ENCODE results near the gene TCF12. TPM values are rescaled to one million over a fixed set of nuclear protein-coding genes. Genes with fewer than 3 reads are reported as not detected.
"Not testable (repeated sequence)": the region's sequence is repeated elsewhere in the genome, so short reads cannot be mapped to it uniquely, and the experiment has no call there.

Gene TCF12
- polyA plus RNA-seq, 1 donor = 69.4 TPM

DNA sequence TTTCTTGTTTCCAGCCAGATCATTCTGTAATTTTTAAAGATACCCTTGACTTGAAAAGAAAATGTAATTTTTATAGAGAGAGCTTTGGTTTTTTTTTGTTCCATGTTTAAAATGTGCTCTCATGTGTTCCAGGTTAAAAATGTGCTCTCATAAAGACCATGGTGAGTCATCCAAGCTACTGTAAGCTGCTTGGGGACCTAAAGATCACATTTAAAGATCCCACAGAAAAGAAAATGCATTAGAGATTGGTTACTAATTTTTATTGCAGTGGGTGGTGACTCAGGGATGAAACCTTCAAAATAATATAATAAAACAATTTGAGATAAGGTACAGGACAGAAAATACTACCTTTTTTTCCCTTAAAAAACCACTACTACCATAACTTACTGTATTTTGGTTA lies 11.0 kb downstream of the TCF12 start:
- Histone ChIP-seq H3K4me3 (ENCODE audit: low read length) (no peak overlapping the region), H3K27ac (ENCODE audit: low read length) (peak overlapping the region; percentile 87), H3K36me3 (ENCODE audit: control insufficient read depth, insufficient read depth, low read length) (peaks cover 3% of the 10 kb centered on the region), H3K4me1 (ENCODE audit: control insufficient read depth, insufficient read depth, low read length) (peaks cover 44% of the 10 kb centered on the region), H3K27me3 (ENCODE audit: control insufficient read depth, insufficient read depth, low read length) (no peaks in the 10 kb centered on the region), H3K9me3 (ENCODE audit: control insufficient read depth, low read depth, low read length) (no peaks in the 10 kb centered on the region)
- peak; percentile 33 to 71 for DNase-seq

- Histone ChIP-seq H3K27me3 (ENCODE audit: control insufficient read depth, insufficient read depth, low read length) (no peaks in the 10 kb centered on the region), H3K36me3 (ENCODE audit: control insufficient read depth, insufficient read depth, low read length) (peaks cover 3% of the 10 kb centered on the region), H3K9me3 (ENCODE audit: control insufficient read depth, low read depth, low read length) (no peaks in the 10 kb centered on the region), H3K27ac (ENCODE audit: low read length) (peak overlapping the region; percentile 87), H3K4me1 (ENCODE audit: control insufficient read depth, insufficient read depth, low read length) (peaks cover 44% of the 10 kb centered on the region), H3K4me3 (ENCODE audit: low read length) (no peak overlapping the region)
- peak; percentile 8 to 46 for DNase-seq
- WGBS (ENCODE audit: insufficient coverage, low lambda C conversion rate) = no CpG with 5 or more reads among the region's 3 CpGs
Measured at GRCh38 chr15:56929933-56930332, 11.5 kb downstream of the TCF12 start.

DNA sequence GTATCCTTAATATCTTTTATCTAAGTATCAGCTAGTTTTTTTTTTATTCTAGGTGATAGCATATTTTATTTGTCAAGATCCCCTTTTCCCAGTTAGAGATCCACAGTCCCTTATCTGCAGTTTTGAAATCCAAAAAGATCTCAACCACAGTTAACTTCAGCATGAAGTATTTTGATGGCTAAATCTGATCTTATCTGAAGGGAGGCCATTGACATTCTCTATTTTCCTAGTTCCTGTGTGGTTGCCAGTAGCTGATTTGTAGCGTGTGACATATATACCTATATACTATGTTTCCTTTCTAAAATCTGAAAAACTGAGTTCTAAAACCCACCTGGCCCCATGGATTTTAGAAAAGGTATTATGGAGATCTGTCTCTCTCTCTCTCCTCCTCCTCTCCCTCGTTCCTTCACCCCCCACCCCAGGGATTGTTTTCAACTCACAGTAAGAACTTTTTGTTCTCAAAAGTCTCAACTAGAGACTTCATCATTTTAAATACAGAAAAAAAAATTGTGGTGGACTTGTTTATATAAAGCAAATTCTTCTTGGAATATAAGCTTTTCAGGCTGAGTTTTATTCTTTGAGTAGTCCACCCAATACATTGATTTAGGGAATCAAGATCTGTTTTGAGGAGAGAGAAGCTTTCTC lies 12.3 kb downstream of the TCF12 start:
- WGBS (ENCODE audit: insufficient coverage, low lambda C conversion rate) = 71% methylated on average over 1 of the region's 2 CpGs
- Histone ChIP-seq H3K9me3 (ENCODE audit: control insufficient read depth, low read depth, low read length) (no peaks in the 10 kb centered on the region), H3K4me3 (ENCODE audit: low read length) (no peak overlapping the region), H3K4me1 (ENCODE audit: control insufficient read depth, insufficient read depth, low read length) (peaks cover 44% of the 10 kb centered on the region), H3K27ac (ENCODE audit: low read length) (no peak overlapping the region), H3K27me3 (ENCODE audit: control insufficient read depth, insufficient read depth, low read length) (no peaks in the 10 kb centered on the region), H3K36me3 (ENCODE audit: control insufficient read depth, insufficient read depth, low read length) (peaks cover 3% of the 10 kb centered on the region)
- no peak for DNase-seq

GRCh38 chr15:56931639-56932508 lies 13.4 kb downstream of the TCF12 start:
- no peaks in the 10 kb centered on the region for H3K27me3 ChIP-seq (ENCODE audit: control insufficient read depth, insufficient read depth, low read length)
- H3K27ac ChIP-seq (ENCODE audit: low read length) = no peak overlapping the region
- peaks cover 6% of the 10 kb centered on the region for H3K36me3 ChIP-seq (ENCODE audit: control insufficient read depth, insufficient read depth, low read length)
- peak in 1 of 2 donors; percentile 55 for DNase-seq
- peaks cover 3% of the 10 kb centered on the region for H3K9me3 ChIP-seq (ENCODE audit: control insufficient read depth, low read depth, low read length)
- H3K4me1 ChIP-seq (ENCODE audit: control insufficient read depth, insufficient read depth, low read length) = peaks cover 44% of the 10 kb centered on the region
- no CpG with 5 or more reads among the region's 1 CpG for WGBS (ENCODE audit: insufficient coverage, low lambda C conversion rate)
- no peak overlapping the region for H3K4me3 ChIP-seq (ENCODE audit: low read length)

GRCh38 chr15:56932509-56932868 lies 14.0 kb downstream of the TCF12 start:
- DNase-seq; H3K36me3 ChIP-seq (ENCODE audit: control insufficient read depth, insufficient read depth, low read length); H3K27ac ChIP-seq (ENCODE audit: low read length); H3K4me3 ChIP-seq (ENCODE audit: low read length); H3K27me3 ChIP-seq (ENCODE audit: control insufficient read depth, insufficient read depth, low read length); H3K9me3 ChIP-seq (ENCODE audit: control insufficient read depth, low read depth, low read length): not testable (repeated sequence)
- 100% methylated on average over 1 of the region's 4 CpGs for WGBS (ENCODE audit: insufficient coverage, low lambda C conversion rate)
- peaks cover 44% of the 10 kb centered on the region for H3K4me1 ChIP-seq (ENCODE audit: control insufficient read depth, insufficient read depth, low read length)

GRCh38 chr15:56933410-56933809 lies 15.0 kb downstream of the TCF12 start:
- Histone ChIP-seq H3K36me3 (ENCODE audit: control insufficient read depth, insufficient read depth, low read length) (peaks cover 7% of the 10 kb centered on the region), H3K4me3 (ENCODE audit: low read length) (no peak overlapping the region), H3K27me3 (ENCODE audit: control insufficient read depth, insufficient read depth, low read length) (no peaks in the 10 kb centered on the region), H3K4me1 (ENCODE audit: control insufficient read depth, insufficient read depth, low read length) (peaks cover 40% of the 10 kb centered on the region), H3K9me3 (ENCODE audit: control insufficient read depth, low read depth, low read length) (peaks cover 3% of the 10 kb centered on the region), H3K27ac (ENCODE audit: low read length) (no peak overlapping the region)
- 0% methylated on average over 1 of the region's 1 CpG for WGBS (ENCODE audit: insufficient coverage, low lambda C conversion rate)
- no peak for DNase-seq

GRCh38 chr15:56933811-56934210 lies 15.4 kb downstream of the TCF12 start:
- no peak overlapping the region for H3K4me3 ChIP-seq (ENCODE audit: low read length)
- H3K27ac ChIP-seq (ENCODE audit: low read length) = peak overlapping the region; percentile 25
- H3K27me3 ChIP-seq (ENCODE audit: control insufficient read depth, insufficient read depth, low read length) = no peaks in the 10 kb centered on the region
- DNase-seq = no peak
- H3K9me3 ChIP-seq (ENCODE audit: control insufficient read depth, low read depth, low read length) = peaks cover 3% of the 10 kb centered on the region
- peaks cover 37% of the 10 kb centered on the region for H3K4me1 ChIP-seq (ENCODE audit: control insufficient read depth, insufficient read depth, low read length)
- peaks cover 7% of the 10 kb centered on the region for H3K36me3 ChIP-seq (ENCODE audit: control insufficient read depth, insufficient read depth, low read length)

- no peaks in the 10 kb centered on the region for H3K27me3 ChIP-seq (ENCODE audit: control insufficient read depth, insufficient read depth, low read length)
- peak overlapping the region; percentile 25 for H3K27ac ChIP-seq (ENCODE audit: low read length)
- H3K36me3 ChIP-seq (ENCODE audit: control insufficient read depth, insufficient read depth, low read length) = peaks cover 7% of the 10 kb centered on the region
- WGBS (ENCODE audit: insufficient coverage, low lambda C conversion rate) = 69% methylated on average over 2 of the region's 5 CpGs
- DNase-seq = peak; percentile 38 to 45
- no peak overlapping the region for H3K4me3 ChIP-seq (ENCODE audit: low read length)
- H3K4me1 ChIP-seq (ENCODE audit: control insufficient read depth, insufficient read depth, low read length) = peaks cover 33% of the 10 kb centered on the region
- H3K9me3 ChIP-seq (ENCODE audit: control insufficient read depth, low read depth, low read length) = peaks cover 3% of the 10 kb centered on the region
Measured at GRCh38 chr15:56934269-56934668, 15.8 kb downstream of the TCF12 start.

DNA sequence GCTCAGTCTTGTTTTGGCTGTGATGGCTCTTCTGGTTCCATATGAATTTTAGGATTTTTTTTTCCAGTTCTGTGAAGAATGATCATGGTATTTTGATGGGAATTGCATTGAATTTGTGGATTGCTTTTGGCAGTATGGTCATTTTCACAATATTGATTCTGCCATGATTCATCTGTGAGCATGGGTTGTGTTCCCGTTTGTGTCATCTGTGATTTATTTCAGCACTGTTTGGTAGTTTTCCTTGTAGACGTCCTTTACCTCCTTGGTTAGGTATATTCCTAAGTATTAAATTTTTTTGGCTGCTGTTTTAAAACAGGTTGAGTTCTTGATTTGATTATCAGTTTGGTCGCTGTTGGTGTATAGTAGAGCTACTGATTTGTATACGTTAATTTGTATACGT lies 18.5 kb downstream of the TCF12 start:
- no CpG with 5 or more reads among the region's 5 CpGs for WGBS (ENCODE audit: insufficient coverage, low lambda C conversion rate)

GRCh38 chr15:56939257-56939656 lies 20.8 kb downstream of the TCF12 start:
- Histone ChIP-seq H3K9me3 (ENCODE audit: control insufficient read depth, low read depth, low read length) (peaks cover 3% of the 10 kb centered on the region), H3K4me3 (ENCODE audit: low read length) (no peak overlapping the region), H3K4me1 (ENCODE audit: control insufficient read depth, insufficient read depth, low read length) (no peaks in the 10 kb centered on the region), H3K36me3 (ENCODE audit: control insufficient read depth, insufficient read depth, low read length) (peaks cover 6% of the 10 kb centered on the region), H3K27ac (ENCODE audit: low read length) (no peak overlapping the region), H3K27me3 (ENCODE audit: control insufficient read depth, insufficient read depth, low read length) (no peaks in the 10 kb centered on the region)
- no peak for DNase-seq

More for the DNA sequence above, 18.5 kb downstream of the TCF12 start:
- no peak overlapping the region for H3K27ac ChIP-seq (ENCODE audit: low read length)
- peaks cover 3% of the 10 kb centered on the region for H3K9me3 ChIP-seq (ENCODE audit: control insufficient read depth, low read depth, low read length)
- no peak overlapping the region for H3K4me3 ChIP-seq (ENCODE audit: low read length)
- peaks cover 11% of the 10 kb centered on the region for H3K4me1 ChIP-seq (ENCODE audit: control insufficient read depth, insufficient read depth, low read length)
- H3K27me3 ChIP-seq (ENCODE audit: control insufficient read depth, insufficient read depth, low read length) = no peaks in the 10 kb centered on the region
- no peak for DNase-seq
- H3K36me3 ChIP-seq (ENCODE audit: control insufficient read depth, insufficient read depth, low read length) = peaks cover 6% of the 10 kb centered on the region

GRCh38 chr15:56940388-56940787 lies 21.9 kb downstream of the TCF12 start:
- no peak overlapping the region for H3K4me3 ChIP-seq (ENCODE audit: low read length)
- peaks cover 7% of the 10 kb centered on the region for H3K9me3 ChIP-seq (ENCODE audit: control insufficient read depth, low read depth, low read length)
- H3K4me1 ChIP-seq (ENCODE audit: control insufficient read depth, insufficient read depth, low read length) = no peaks in the 10 kb centered on the region
- no peak for DNase-seq
- H3K27ac ChIP-seq (ENCODE audit: low read length) = no peak overlapping the region
- H3K27me3 ChIP-seq (ENCODE audit: control insufficient read depth, insufficient read depth, low read length) = no peaks in the 10 kb centered on the region
- peaks cover 6% of the 10 kb centered on the region for H3K36me3 ChIP-seq (ENCODE audit: control insufficient read depth, insufficient read depth, low read length)

All from large intestine (tissue), 3 donors.